WERI-Rb-1 (cell line): ENCODE measurements around the gene MYRF.
A peak's percentile ranks its signal among the peaks of the same experiment; 100 is the strongest.

Source experiments
- DNase-seq: peaks from one replicate; pipeline ENCODE4 v3.0.0-alpha.2; 2020
- H3K27ac ChIP-seq: fragments of 250-450 bp; sonication (Bioruptor Pico); 2 replicates; pipeline ENCODE4 v1.5.1; 2020; ENCODE audit warnings: mild to moderate bottlenecking, moderate library complexity
- H3K27me3 ChIP-seq: fragments of 250-450 bp; sonication (Bioruptor Pico); 2 replicates; pipeline ENCODE4 v1.5.1; 2021; ENCODE audit warnings: mild to moderate bottlenecking, low read depth, moderate library complexity; ENCODE audit not compliant: insufficient read depth, severe bottlenecking
- H3K36me3 ChIP-seq: fragments of 250-450 bp; sonication (Bioruptor Pico); 2 replicates; pipeline ENCODE4 v1.5.1; 2020; ENCODE audit warnings: mild to moderate bottlenecking, moderate library complexity
- H3K4me3 ChIP-seq: 2 replicates; pipeline ENCODE4 v1.5.1; 2011; ENCODE audit warnings: low read depth, mild to moderate bottlenecking, control low read depth, low read length
- H3K9me3 ChIP-seq: fragments of 250-450 bp; sonication (Bioruptor Pico); 2 replicates; pipeline ENCODE4 v1.5.1; 2021; ENCODE audit warnings: mild to moderate bottlenecking, moderate library complexity; ENCODE audit not compliant: severe bottlenecking
- TF ChIP-seq, protein P1 (sequence below): IDR thresholded peaks from 2 replicates; pipeline ENCODE4 v1.5.1; 2011; ENCODE audit warnings: low read depth, mild to moderate bottlenecking, control low read depth, inconsistent platforms, low read length

The MYRF gene

DNA sequence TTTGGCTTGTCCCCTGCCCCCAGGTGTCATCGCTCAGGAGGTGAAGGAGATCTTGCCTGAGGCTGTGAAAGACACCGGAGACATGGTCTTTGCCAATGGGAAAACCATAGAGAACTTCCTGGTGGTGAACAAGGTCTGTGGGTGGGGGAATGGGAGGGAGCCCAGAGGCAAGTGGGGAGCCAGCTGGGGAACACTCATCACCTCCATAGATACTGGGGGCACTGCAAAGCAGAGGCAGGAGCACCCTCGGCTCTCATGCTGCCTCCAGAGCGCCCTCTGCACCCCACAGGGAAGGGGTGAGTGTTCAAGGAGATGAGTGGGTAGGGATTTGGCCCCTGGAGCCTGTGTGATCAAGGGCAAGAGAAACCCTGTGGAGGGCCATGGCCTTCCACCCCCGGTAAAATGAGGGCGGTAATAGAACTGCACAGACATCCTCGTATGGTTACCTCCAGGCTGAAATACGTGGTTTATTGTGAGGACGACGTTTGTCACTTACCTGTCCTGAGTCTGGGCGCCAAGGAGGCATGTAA, 26.0 kb downstream of the MYRF start:
- H3K27me3 ChIP-seq: no peaks in the 10 kb centered on the region
- no peak overlapping the region for H3K4me3 ChIP-seq
- H3K27ac ChIP-seq: no peak overlapping the region
- TF ChIP-seq, protein P1, sequence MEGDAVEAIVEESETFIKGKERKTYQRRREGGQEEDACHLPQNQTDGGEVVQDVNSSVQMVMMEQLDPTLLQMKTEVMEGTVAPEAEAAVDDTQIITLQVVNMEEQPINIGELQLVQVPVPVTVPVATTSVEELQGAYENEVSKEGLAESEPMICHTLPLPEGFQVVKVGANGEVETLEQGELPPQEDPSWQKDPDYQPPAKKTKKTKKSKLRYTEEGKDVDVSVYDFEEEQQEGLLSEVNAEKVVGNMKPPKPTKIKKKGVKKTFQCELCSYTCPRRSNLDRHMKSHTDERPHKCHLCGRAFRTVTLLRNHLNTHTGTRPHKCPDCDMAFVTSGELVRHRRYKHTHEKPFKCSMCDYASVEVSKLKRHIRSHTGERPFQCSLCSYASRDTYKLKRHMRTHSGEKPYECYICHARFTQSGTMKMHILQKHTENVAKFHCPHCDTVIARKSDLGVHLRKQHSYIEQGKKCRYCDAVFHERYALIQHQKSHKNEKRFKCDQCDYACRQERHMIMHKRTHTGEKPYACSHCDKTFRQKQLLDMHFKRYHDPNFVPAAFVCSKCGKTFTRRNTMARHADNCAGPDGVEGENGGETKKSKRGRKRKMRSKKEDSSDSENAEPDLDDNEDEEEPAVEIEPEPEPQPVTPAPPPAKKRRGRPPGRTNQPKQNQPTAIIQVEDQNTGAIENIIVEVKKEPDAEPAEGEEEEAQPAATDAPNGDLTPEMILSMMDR: no peak
- H3K36me3 ChIP-seq: 0 out of 2 replicates have a peak, but pooled peaks cover 3% of the 10 kb centered on the region
- no peaks in the 10 kb centered on the region for H3K9me3 ChIP-seq
- no peak for DNase-seq

DNA sequence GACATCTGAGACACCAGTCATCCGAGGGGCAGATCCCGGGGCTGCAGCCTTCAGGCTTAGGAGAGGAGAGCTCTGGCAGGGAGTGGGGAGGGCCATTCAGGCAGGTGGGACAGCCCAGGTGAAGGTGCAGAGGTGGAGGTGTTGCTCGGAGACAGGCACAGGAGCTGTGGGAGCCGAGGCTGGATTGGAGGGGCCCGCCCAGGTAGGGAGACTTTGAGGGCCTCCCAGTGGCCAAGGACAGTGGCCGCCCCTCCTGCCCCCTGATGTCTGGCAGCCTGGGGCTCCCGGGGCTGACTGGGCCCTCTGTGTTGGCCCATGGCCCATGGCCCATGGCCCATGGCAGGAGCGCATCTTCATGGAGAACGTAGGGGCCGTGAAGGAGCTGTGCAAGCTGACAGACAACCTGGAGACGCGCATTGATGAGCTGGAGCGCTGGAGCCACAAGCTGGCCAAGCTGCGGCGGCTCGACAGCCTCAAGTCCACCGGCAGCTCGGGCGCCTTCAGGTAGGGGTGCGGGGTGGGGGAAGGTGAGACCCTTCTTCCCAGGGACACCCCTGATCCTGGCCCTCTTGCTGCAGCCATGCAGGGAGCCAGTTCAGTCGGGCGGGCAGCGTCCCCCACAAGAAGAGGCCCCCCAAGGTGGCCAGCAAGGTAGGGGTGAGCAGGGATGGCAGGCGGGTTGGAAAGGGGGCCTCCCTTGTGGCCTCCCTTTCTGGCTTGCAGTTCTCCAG, 26.6 kb downstream of the MYRF start:
- TF ChIP-seq, protein P1: no peak
- Histone ChIP-seq H3K9me3 (no peaks in the 10 kb centered on the region), H3K27ac (no peak overlapping the region), H3K4me3 (no peak overlapping the region), H3K27me3 (no peaks in the 10 kb centered on the region), H3K36me3 (0 out of 2 replicates have a peak, but pooled peaks cover 3% of the 10 kb centered on the region)
- DNase-seq: no peak

DNA sequence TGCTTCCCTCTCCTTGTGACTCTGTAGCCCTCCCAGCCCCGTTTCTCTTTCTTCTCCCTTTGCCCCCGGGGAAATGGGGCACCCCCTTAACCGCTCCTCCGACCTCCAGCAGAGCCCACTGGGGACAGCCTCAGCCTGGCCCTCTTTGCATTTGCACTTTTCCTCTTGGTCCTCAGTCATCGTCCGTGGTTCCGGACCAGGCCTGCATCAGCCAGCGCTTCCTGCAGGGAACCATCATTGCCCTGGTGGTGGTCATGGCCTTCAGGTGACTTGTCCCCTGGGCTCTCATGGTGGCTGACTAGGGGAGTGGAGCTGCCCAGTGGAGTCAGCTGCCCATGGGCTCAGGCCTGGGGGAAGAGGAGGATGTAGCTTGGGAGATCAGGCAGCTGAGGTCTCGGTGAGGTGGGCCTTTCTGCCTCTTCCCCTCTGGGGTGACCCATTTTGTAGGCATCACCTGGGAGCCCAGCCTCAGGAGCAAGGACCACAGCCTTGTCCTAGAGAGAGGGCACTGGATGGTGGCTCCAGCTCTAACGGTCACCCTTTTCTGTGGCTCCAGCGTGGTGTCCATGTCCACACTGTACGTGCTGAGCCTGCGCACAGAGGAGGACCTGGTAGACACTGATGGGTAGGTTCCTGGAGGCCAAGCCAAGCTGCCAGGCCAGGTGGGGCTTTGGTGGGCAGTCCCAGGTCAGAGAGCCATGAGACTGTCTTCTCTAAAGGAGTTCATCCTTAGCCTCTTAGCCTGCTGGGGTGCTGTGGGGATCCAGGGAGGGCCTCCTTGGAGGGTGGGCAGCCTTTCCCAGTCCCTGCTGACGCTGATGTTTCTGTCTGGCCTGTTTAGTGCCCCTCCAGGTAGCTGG, 27.5 kb downstream of the MYRF start:
- TF ChIP-seq, protein P1: no peak
- no peaks in the 10 kb centered on the region for H3K9me3 ChIP-seq
- H3K36me3 ChIP-seq: peaks cover 5% of the 10 kb centered on the region; the same call in 1 of the 2 replicates
- no peak overlapping the region; the same call in 1 of the 2 replicates for H3K27ac ChIP-seq
- no peak for DNase-seq
- no peak overlapping the region for H3K4me3 ChIP-seq
- no peaks in the 10 kb centered on the region for H3K27me3 ChIP-seq

DNA sequence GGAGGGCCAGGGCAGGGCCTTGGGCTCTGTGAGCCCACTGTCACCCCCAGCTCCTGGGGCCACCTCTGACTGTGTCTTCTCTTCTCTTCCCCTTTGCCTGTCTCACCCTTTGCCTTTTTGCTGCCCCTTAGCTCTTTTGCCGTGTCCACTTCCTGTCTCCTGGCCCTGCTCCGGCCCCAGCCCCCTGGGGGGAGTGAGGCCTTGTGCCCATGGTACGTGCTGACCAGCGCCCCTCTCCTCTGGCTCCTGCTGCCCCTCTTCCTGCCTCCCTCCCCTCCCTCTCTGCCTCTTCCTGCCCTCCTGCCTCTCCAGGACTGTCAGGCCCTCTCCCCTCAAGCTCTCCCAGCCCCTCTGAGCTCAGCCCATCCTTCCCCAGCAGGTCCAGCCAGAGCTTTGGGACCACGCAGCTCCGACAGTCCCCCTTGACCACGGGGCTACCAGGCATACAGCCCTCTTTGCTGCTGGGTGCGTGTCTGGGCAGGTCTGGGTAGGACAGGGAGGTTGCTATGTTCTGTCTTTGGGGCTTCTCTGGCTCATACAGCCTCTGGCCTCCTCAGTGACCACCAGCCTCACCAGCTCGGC, 28.2 kb downstream of the MYRF start:
- H3K27me3 ChIP-seq: no peaks in the 10 kb centered on the region
- no peak for DNase-seq
- peaks cover 8% of the 10 kb centered on the region; the same call in 1 of the 2 replicates for H3K36me3 ChIP-seq
- H3K4me3 ChIP-seq: no peak overlapping the region
- TF ChIP-seq, protein P1: no peak
- H3K27ac ChIP-seq: peak overlapping the region; percentile 57; the same call in 1 of the 2 replicates
- no peaks in the 10 kb centered on the region for H3K9me3 ChIP-seq

DNA sequence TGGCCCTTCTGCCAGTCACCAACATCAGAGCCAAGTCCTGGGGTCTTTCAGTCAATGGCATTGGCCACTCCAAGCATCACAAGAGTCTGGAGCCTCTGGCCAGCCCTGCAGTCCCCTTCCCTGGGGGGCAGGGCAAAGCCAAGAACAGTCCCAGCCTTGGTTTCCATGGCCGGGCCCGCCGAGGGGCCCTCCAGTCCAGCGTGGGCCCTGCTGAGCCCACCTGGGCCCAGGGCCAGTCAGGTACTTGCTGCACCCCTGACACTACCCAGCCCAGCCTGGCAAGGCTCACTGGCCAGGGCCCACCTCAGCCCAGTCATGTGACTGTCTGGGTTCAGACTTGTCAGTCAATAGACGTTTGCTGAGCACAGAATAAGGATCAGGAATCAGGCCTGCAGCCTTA, 29.1 kb downstream of the MYRF start:
- Histone ChIP-seq H3K4me3 (no peak overlapping the region), H3K27me3 (no peaks in the 10 kb centered on the region), H3K27ac (peak overlapping the region; percentile 57), H3K9me3 (no peaks in the 10 kb centered on the region), H3K36me3 (peaks cover 17% of the 10 kb centered on the region)
- no peak for DNase-seq
- TF ChIP-seq, protein P1: no peak
